Measurements from ENCODE around the gene ZNF580. TPM values are rescaled to one million over a fixed set of nuclear protein-coding genes. Genes with fewer than 3 reads are reported as not detected.

ZNF580 gene
- total and polyA plus RNA-seq, 2 of the 8 experiments (the other 6 are each of a cell fraction or from before 2014, with no cell fraction given), result 12.0 to 24.6 TPM

GRCh38 chr19:55688422-55689218, 47.8 kb downstream of the ZNF580 start:
- DNase-seq (ENCODE audit: low read depth in 1 of 2, low spot score in 2 of 2), result no peak
- TF ChIP-seq SIX5 (IDR thresholded peaks at IDR 0.05; ENCODE audit: low read depth, low read length) (no peak), KDM5A (IDR thresholded peaks at IDR 0.05; ENCODE audit: low read length) (no peak), FOSL1 (IDR thresholded peaks at IDR 0.05; ENCODE audit: insufficient read depth, low read depth, low read length) (no peak), SIN3A (conservative IDR thresholded peaks at IDR 0.05 in 1 of 2, IDR thresholded peaks at IDR 0.05 in 1 of 2; ENCODE audit: low read depth in 1 of 2, low read length in 2 of 2) (no peak), SIRT6 (IDR thresholded peaks at IDR 0.05; ENCODE audit: low read length) (no peak), BRCA1 (IDR thresholded peaks at IDR 0.05; ENCODE audit: low read depth, low read length) (no peak), CHD1 (IDR thresholded peaks at IDR 0.05; ENCODE audit: low read depth, low read length) (no peak), BACH1 (IDR thresholded peaks at IDR 0.05; ENCODE audit: low read length) (no peak), CREB1 (IDR thresholded peaks at IDR 0.05) (no peak), POLR2A (IDR thresholded peaks at IDR 0.05; ENCODE audit: control extremely low read depth in 1 of 2, low read depth in 2 of 2, low read length in 2 of 2) (no peak), CTBP2 (IDR thresholded peaks at IDR 0.05; ENCODE audit: borderline replicate concordance, insufficient read depth, insufficient read length, low read length) (no peak), JUN (IDR thresholded peaks at IDR 0.05; ENCODE audit: low read depth, low read length) (no peak), MAX (IDR thresholded peaks at IDR 0.05) (no peak)

More at GRCh38 chr19:55688422-55689218, 47.8 kb downstream of the ZNF580 start:
- H3K79me2 ChIP-seq (ENCODE audit: control insufficient read depth in 1 of 2, insufficient read depth in 2 of 2, low read length in 2 of 2), result peaks cover 0 to 18% of the 10 kb centered on the region in 2 experiments; a peak in 1 of 4 replicates
- H3K27me3 ChIP-seq (replicated peaks in 1 of 4; ENCODE audit: control insufficient read depth in 3 of 4, extremely low read depth in 1 of 4, insufficient read depth in 3 of 4, low read length in 3 of 4), result no peaks in the 10 kb centered on the region; a peak in 1 of 7 replicates
- no peak overlapping the region for H2AFZ ChIP-seq (ENCODE audit: low read length)
- H3K23ac ChIP-seq (ENCODE audit: insufficient read length), result no peak overlapping the region
- H3K14ac ChIP-seq (ENCODE audit: insufficient read length), result no peak overlapping the region
- H2BK120ac ChIP-seq (replicated peaks; ENCODE audit: low read depth, low read length), result no peak overlapping the region
- peaks cover 5% of the 10 kb centered on the region for H3K79me1 ChIP-seq (ENCODE audit: low read depth, low read length)
- no peak overlapping the region for H3K56ac ChIP-seq (replicated peaks; ENCODE audit: insufficient read length, low read depth, low read length)
- no peak overlapping the region for H3K9ac ChIP-seq (replicated peaks in 1 of 4; ENCODE audit: extremely low read depth in 1 of 4, low read depth in 3 of 4, low read length in 3 of 4)
- peaks cover 1 to 39% of the 10 kb centered on the region in 2 experiments for H4K20me1 ChIP-seq (replicated peaks in 1 of 2; ENCODE audit: control insufficient read depth in 1 of 2, insufficient read depth in 2 of 2, low read length in 2 of 2)
- POLR2A ChIA-PET (ENCODE audit: partially characterized antibody), result interaction anchor here (1.5 kb wide), 1 partner anchor 13 kb away, joined by 4 read pairs; no protein-coding TSS in a partner anchor
- H3K4ac ChIP-seq (replicated peaks; ENCODE audit: insufficient read length, low read depth, low read length), result no peak overlapping the region
- no peaks in the 10 kb centered on the region for H3K9me3 ChIP-seq (ENCODE audit: insufficient read depth in 2 of 2, low read depth in 1 of 2, low read length in 1 of 2)
- no peak overlapping the region for H4K8ac ChIP-seq (ENCODE audit: extremely low read depth, insufficient read depth, low read length)
- H3K18ac ChIP-seq (ENCODE audit: extremely low read depth, low read length), result no peak overlapping the region
- H3K4me3 ChIP-seq (ENCODE audit: extremely low read depth in 1 of 4, insufficient read depth in 2 of 4, low read depth in 3 of 4, low read length in 4 of 4), result no peak overlapping the region
- H3K23me2 ChIP-seq (ENCODE audit: low read depth, low read length), result no peaks in the 10 kb centered on the region
- no peak overlapping the region for H2BK12ac ChIP-seq (ENCODE audit: low read depth, low read length)
- H2BK5ac ChIP-seq (ENCODE audit: low read depth, low read length), result no peak overlapping the region
- FAIRE-seq, result no peak
- no peak overlapping the region for H2BK20ac ChIP-seq (ENCODE audit: low read length)
- CTCF ChIA-PET (ENCODE audit: partially characterized antibody), result interaction anchor here (2.2 to 2.7 kb wide), 2 partner anchors 14 to 17 kb away, joined by 6 to 9 read pairs; no protein-coding TSS in a partner anchor
- H3K36me3 ChIP-seq (ENCODE audit: control insufficient read depth in 2 of 4, insufficient read depth in 4 of 4, low read length in 3 of 4), result peaks cover 2 to 54% (median 14%) of the 10 kb centered on the region in 4 experiments; a peak in 6 of 8 replicates
- no peak overlapping the region for H3K27ac ChIP-seq (ENCODE audit: low read depth, low read length)
- H3K4me1 ChIP-seq (replicated peaks in 1 of 4; ENCODE audit: control insufficient read depth in 3 of 4, insufficient read depth in 4 of 4, low read length in 3 of 4), result no peaks in the 10 kb centered on the region
- H2BK15ac ChIP-seq (ENCODE audit: low read length), result no peak overlapping the region
- H3K4me2 ChIP-seq (ENCODE audit: insufficient read depth in 1 of 2, low read depth in 2 of 2, low read length in 2 of 2), result no peak overlapping the region
- H4K5ac ChIP-seq (ENCODE audit: insufficient read length, low read depth, low read length), result no peak overlapping the region
- H2AK5ac ChIP-seq (ENCODE audit: low read depth, low read length), result no peak overlapping the region
- no peak overlapping the region for H4K91ac ChIP-seq (replicated peaks; ENCODE audit: insufficient read length, low read length)
- WGBS, 2 experiments (ENCODE audit: extremely low coverage in 1 of 2, insufficient coverage in 1 of 2, insufficient read length in 1 of 2, insufficient replicate concordance in 2 of 2, low coverage in 1 of 2, low lambda C conversion rate in 2 of 2, missing lambda C conversion rate in 1 of 2), result 91% methylated on average over 18 of the region's 27 CpGs; no CpG with 5 or more reads in 1 of the 2 experiments

All from H1 (cell line).